Gastroesophageal sphincter (tissue), 3 donors: ENCODE measurements around the gene CBX7.

Experiments
- CTCF ChIP-seq, 4 experiments: fragments of 200-600 bp in 2 of 4; fragments of 450-650 bp in 2 of 4; sonication (generic) in 1 of 4; IDR thresholded peaks; one replicate each; pipeline ENCODE4 v1.5.1; 2017 to 2019; ENCODE audit warnings: antibody characterized with exemption in 4 of 4, mild to moderate bottlenecking in 2 of 4, moderate library complexity in 2 of 4
- EP300 ChIP-seq: sonication (generic); formaldehyde crosslinking; IDR thresholded peaks from one replicate; pipeline ENCODE4 v1.6.1; 2017; ENCODE audit warnings: antibody characterized with exemption, mild to moderate bottlenecking
- POLR2A ChIP-seq, 2 donors: fragments of 450-650 bp; IDR thresholded peaks; one replicate each; pipeline ENCODE4 v1.6.1; 2017; ENCODE audit warnings: antibody characterized with exemption in 2 of 2, mild to moderate bottlenecking in 2 of 2, moderate library complexity in 1 of 2
- POLR2AphosphoS5 ChIP-seq: sonication (generic); formaldehyde crosslinking; IDR thresholded peaks from one replicate; pipeline ENCODE4 v1.6.1; 2017; ENCODE audit warnings: antibody characterized with exemption

- TF ChIP-seq POLR2A (IDR thresholded peaks at IDR 0.05), result no peak
- TF ChIP-seq CTCF (IDR thresholded peaks at IDR 0.05), result no peak
- TF ChIP-seq POLR2AphosphoS5, result no peak
- no peak for TF ChIP-seq EP300
These were observed 38.4 kb downstream of the CBX7 start for GRCh38 chr22:39114112-39114511.
